Jurkat, Clone E6-1 (cell line): ENCODE measurements around the gene RNU1-4.
"Not testable (repeated sequence)": the region's sequence is repeated elsewhere in the genome, so short reads cannot be mapped to it uniquely, and the experiment has no call there.

Experiments used
- DNase-seq: peaks from one replicate; pipeline ENCODE4 v3.0.0-alpha.2; 2011; ENCODE audit warnings: low read depth, low spot score
- H3K4me3 ChIP-seq: 2 replicates; pipeline ENCODE4 v1.5.1; 2011; ENCODE audit warnings: mild to moderate bottlenecking, low read length, control low read depth, moderate library complexity

RNU1-4 gene

GRCh38 chr1:16707130-16708093, 32.9 kb upstream of the RNU1-4 start:
- not testable (repeated sequence) for H3K4me3 ChIP-seq, DNase-seq

GRCh38 chr1:16708704-16709103, 31.6 kb upstream of the RNU1-4 start:
- not testable (repeated sequence) for H3K4me3 ChIP-seq, DNase-seq

DNA sequence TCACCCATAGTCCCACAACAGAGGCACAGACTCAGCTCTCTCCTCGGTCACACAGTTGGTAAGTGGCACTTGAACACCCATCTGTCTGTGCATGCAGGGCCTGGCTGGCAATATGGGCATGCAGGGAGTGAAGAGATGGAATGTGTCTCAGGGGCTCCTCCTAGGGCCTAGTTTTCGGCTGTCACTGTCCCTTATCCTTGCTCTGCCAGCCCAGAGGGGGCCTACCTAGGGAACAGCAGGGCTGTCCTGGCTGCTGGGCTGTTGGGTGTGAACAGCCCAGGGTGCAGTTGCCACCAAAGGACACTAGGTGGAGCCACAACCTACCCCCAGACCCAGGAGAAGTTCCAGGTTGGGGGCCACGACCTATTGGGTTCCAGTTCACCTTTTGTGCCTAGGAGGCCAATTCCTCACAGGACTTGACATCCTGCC, 30.6 kb upstream of the RNU1-4 start:
- not testable (repeated sequence) for H3K4me3 ChIP-seq
- peak; percentile 40 for DNase-seq

GRCh38 chr1:16710618-16711017, 29.7 kb upstream of the RNU1-4 start:
- DNase-seq, H3K4me3 ChIP-seq: not testable (repeated sequence)

GRCh38 chr1:16712131-16712530, 28.2 kb upstream of the RNU1-4 start:
- DNase-seq, H3K4me3 ChIP-seq: not testable (repeated sequence)

GRCh38 chr1:16712582-16712981, 27.7 kb upstream of the RNU1-4 start:
- DNase-seq, H3K4me3 ChIP-seq: not testable (repeated sequence)

- DNase-seq, result not testable (repeated sequence)
Observed at GRCh38 chr1:16712984-16713383, 27.3 kb upstream of the RNU1-4 start.

GRCh38 chr1:16713480-16713879, 26.8 kb upstream of the RNU1-4 start:
- H3K4me3 ChIP-seq, DNase-seq: not testable (repeated sequence)

More at GRCh38 chr1:16712984-16713383, 27.3 kb upstream of the RNU1-4 start:
- not testable (repeated sequence) for H3K4me3 ChIP-seq

GRCh38 chr1:16716691-16717335, 23.5 kb upstream of the RNU1-4 start:
- DNase-seq, result no peak

GRCh38 chr1:16717336-16718098, 22.8 kb upstream of the RNU1-4 start:
- DNase-seq, result no peak
- H3K4me3 ChIP-seq, result no peak overlapping the region

More at GRCh38 chr1:16716691-16717335, 23.5 kb upstream of the RNU1-4 start:
- no peak overlapping the region for H3K4me3 ChIP-seq

GRCh38 chr1:16718099-16718907, 22.0 kb upstream of the RNU1-4 start:
- not testable (repeated sequence) for DNase-seq, H3K4me3 ChIP-seq

GRCh38 chr1:16718908-16719533, 21.3 kb upstream of the RNU1-4 start:
- no peak for DNase-seq
- no peak overlapping the region for H3K4me3 ChIP-seq

DNA sequence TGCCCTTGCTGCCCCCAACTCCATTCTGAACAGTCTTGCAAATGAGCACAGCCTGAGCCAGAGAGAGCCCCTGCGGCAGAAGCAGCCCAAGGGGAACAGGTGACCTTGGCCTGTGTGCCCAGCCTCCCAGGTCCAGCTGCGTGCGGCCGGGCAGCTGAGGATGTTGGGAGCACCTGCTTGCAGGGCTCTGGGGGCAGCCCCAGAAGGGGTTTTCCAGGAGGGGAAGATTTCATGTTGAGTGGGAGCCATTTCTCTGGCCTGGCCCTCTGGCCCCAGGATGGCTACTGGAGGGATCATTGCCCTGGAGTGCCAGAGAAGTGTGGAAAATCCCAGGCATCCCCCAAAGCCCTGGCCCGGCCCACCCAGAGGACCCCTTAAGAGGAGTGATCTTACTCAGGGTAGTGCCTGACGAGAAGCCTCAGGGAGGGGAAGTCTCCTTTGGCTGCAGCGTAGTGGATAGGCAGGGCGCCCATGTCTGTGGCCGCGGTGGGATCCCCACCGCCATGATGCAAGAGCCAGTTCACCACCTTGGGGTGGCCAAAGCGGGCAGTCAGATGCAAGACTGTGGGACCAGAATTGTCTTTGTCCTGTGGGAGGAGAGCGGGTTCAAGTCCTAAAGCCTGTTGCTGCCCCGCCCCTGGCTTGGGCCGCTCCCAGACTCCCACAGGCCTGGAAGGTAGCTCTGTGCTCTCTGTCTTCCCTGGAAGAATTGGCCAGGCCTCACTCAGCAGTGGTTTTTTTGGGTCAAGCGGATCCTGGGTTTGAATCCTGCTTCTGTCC, 20.6 kb upstream of the RNU1-4 start:
- no peak for DNase-seq

GRCh38 chr1:16720351-16721223, 19.7 kb upstream of the RNU1-4 start:
- no peak for DNase-seq
- H3K4me3 ChIP-seq, result no peak overlapping the region

More for the DNA sequence above, 20.6 kb upstream of the RNU1-4 start:
- H3K4me3 ChIP-seq, result no peak overlapping the region

- H3K4me3 ChIP-seq, result no peak overlapping the region
- no peak for DNase-seq
Observed at GRCh38 chr1:16721871-16722641, 18.3 kb upstream of the RNU1-4 start.
